HepG2 (cell line): ENCODE data around the gene EPB41L1. TPM values are rescaled to one million over a fixed set of nuclear protein-coding genes. Genes with fewer than 3 reads are reported as not detected.
A peak's percentile ranks its signal among the peaks of the same experiment; 100 is the strongest.

Source experiments
- ATAC-seq: fragments of 200-7000 bp; cut with Tn5 transposase; 3 replicates; pipeline ENCODE4 v1.9.1; 2020; ENCODE audit warnings: mild to moderate bottlenecking, moderate library complexity
- BruUV-seq: library from RNA; stranded (reverse); fragments of 400-500 nt; replicated peaks from 2 replicates; lab custom pipeline; 2021; lab: Mats Ljungman, UMichigan
- CTCF ChIA-PET: fragments of 300-600 bp; formaldehyde crosslinking; extraction: SDS; loops from one replicate; lab custom pipeline; 2021; ENCODE audit warnings: low total read pairs, inconsistent platforms, low intra/inter-chr PET ratio; lab: Yijun Ruan, JAX
- POLR2A ChIA-PET: fragments of 350-600 bp; sonication (Branson Sonifier 250); formaldehyde crosslinking; loops from one replicate; lab custom pipeline; 2020; ENCODE audit warnings: antibody characterized with exemption, inconsistent platforms; lab: Yijun Ruan, JAX
- DNase-seq: peaks from one replicate; pipeline ENCODE4 v3.0.0-alpha.2; 2015; ENCODE audit warnings: low spot score
- FAIRE-seq: peaks from 3 replicates; lab custom pipeline; 2011; peaks lifted over from hg19 to GRCh38; lab: Jason Lieb, UNC
- H2AFZ ChIP-seq: one replicate; pipeline ENCODE4 v1.6.1; 2011; ENCODE audit warnings: low read length, inconsistent platforms
- H3K27ac ChIP-seq: fragments of 300-600 bp; 3 replicates; pipeline ENCODE4 v1.8.0; 2011; ENCODE audit warnings: mixed run types, mild to moderate bottlenecking, mixed read lengths, low read length, inconsistent platforms; ENCODE audit not compliant: insufficient read depth; ENCODE audit errors: extremely low read length
- H3K27me3 ChIP-seq, 2 experiments: fragments of 200-600 bp in 1 of 2; 2 replicates in 1 of 2; 3 replicates in 1 of 2; pipeline versions ENCODE4 v1.6.0 to v1.8.0; 2011; ENCODE audit warnings: low read length in 2 of 2, mild to moderate bottlenecking in 2 of 2, moderate library complexity in 2 of 2, inconsistent platforms in 1 of 2; ENCODE audit not compliant: insufficient read depth in 2 of 2, control insufficient read depth in 1 of 2
- H3K36me3 ChIP-seq, 2 experiments: fragments of 200-600 bp in 1 of 2; replicated peaks in 1 of 2; 2 replicates in 1 of 2; 3 replicates in 1 of 2; pipeline versions ENCODE4 v1.5.1 to v1.8.0; 2011; ENCODE audit warnings: low read length in 2 of 2, inconsistent platforms in 1 of 2; ENCODE audit not compliant: insufficient read depth in 2 of 2, control insufficient read depth in 1 of 2
- H3K4me1 ChIP-seq: 2 replicates; pipeline ENCODE4 v1.5.1; 2012; ENCODE audit warnings: low read length, inconsistent platforms; ENCODE audit not compliant: insufficient read depth
- H3K4me2 ChIP-seq: 2 replicates; pipeline ENCODE4 v1.6.0; 2011; ENCODE audit warnings: low read depth, low read length, inconsistent platforms
- H3K4me3 ChIP-seq, 3 experiments: fragments of 200-600 bp in 1 of 3; sonication (generic), shearing (Covaris generic) in 1 of 3; replicated peaks in 1 of 3; 2 replicates each; pipeline ENCODE4 v1.5.1; 2011 to 2016; ENCODE audit warnings: low read length in 3 of 3, inconsistent platforms in 2 of 3, low read depth in 2 of 3, mild to moderate bottlenecking in 2 of 3, control low read depth in 1 of 3, mixed read lengths in 1 of 3; ENCODE audit not compliant: insufficient read depth in 1 of 3
- H3K79me2 ChIP-seq: one replicate; pipeline ENCODE4 v1.6.1; 2011; ENCODE audit warnings: low read length, inconsistent platforms; ENCODE audit not compliant: insufficient read depth
- H3K9ac ChIP-seq: 2 replicates; pipeline ENCODE4 v1.6.0; 2011; ENCODE audit warnings: mild to moderate bottlenecking, low read depth, low read length, inconsistent platforms; ENCODE audit not compliant: insufficient read depth
- H3K9me3 ChIP-seq: 2 replicates; pipeline ENCODE4 v1.5.1; 2012; ENCODE audit warnings: mild to moderate bottlenecking, low read length
- H4K20me1 ChIP-seq: 2 replicates; pipeline ENCODE4 v1.6.0; 2011; ENCODE audit warnings: inconsistent platforms, mild to moderate bottlenecking, low read length, moderate library complexity; ENCODE audit not compliant: insufficient read depth
- KAT7 ChIP-seq: IDR thresholded peaks from 2 replicates; pipeline ENCODE4 v1.6.1; 2018; ENCODE audit warnings: borderline replicate concordance, missing compliant biosample characterization
- MNT ChIP-seq: fragments of 450-650 bp; IDR thresholded peaks from 2 replicates; pipeline ENCODE4 v1.6.1; 2016
- NR0B2 ChIP-seq: sonication (generic); formaldehyde crosslinking; IDR thresholded peaks from 2 replicates; pipeline ENCODE4 v1.4.0; 2020; ENCODE audit warnings: mild to moderate bottlenecking, missing genetic modification reagents
- PCBP1 ChIP-seq: fragments of 200-400 bp; formaldehyde crosslinking; IDR thresholded peaks from 2 replicates; pipeline ENCODE4 v1.6.1; 2017; ENCODE audit warnings: mild to moderate bottlenecking, low read depth, low read length, borderline replicate concordance
- RBM39 ChIP-seq: fragments of 200-400 bp; formaldehyde crosslinking; IDR thresholded peaks from one replicate; pipeline ENCODE4 v1.6.1; 2018; ENCODE audit warnings: antibody characterized with exemption, mild to moderate bottlenecking, low read depth, low read length; ENCODE audit not compliant: poor library complexity, severe bottlenecking
- SRSF4 ChIP-seq: fragments of 200-400 bp; formaldehyde crosslinking; IDR thresholded peaks from one replicate; pipeline ENCODE4 v1.6.1; 2018; ENCODE audit warnings: mild to moderate bottlenecking, low read depth, low read length, moderate library complexity; ENCODE audit not compliant: poor library complexity, severe bottlenecking
- TCF7L2 ChIP-seq: IDR thresholded peaks from 2 replicates; pipeline ENCODE4 v1.6.1; 2011; ENCODE audit warnings: mild to moderate bottlenecking, low read depth, low read length, moderate library complexity
- YY1 ChIP-seq: IDR thresholded peaks from 2 replicates; pipeline ENCODE4 v1.6.1; 2011; ENCODE audit warnings: low read length, low read depth, moderate library complexity, mild to moderate bottlenecking; ENCODE audit not compliant: insufficient read depth, insufficient replicate concordance
- ZKSCAN1 ChIP-seq: fragments of 150-350 bp; IDR thresholded peaks from 2 replicates; pipeline ENCODE4 v1.6.1; 2014; ENCODE audit warnings: low read length
- ZNF331 ChIP-seq: sonication (generic); formaldehyde crosslinking; IDR thresholded peaks from 2 replicates; pipeline ENCODE4 v1.4.0; 2020; ENCODE audit warnings: missing genetic modification reagents
- ZNF629 ChIP-seq: sonication (generic); formaldehyde crosslinking; conservative IDR thresholded peaks from 2 replicates; pipeline ENCODE4 v1.5.0; 2020; ENCODE audit warnings: missing genetic modification reagents
- ZNF790 ChIP-seq: sonication (generic); formaldehyde crosslinking; IDR thresholded peaks from 2 replicates; pipeline ENCODE4 v1.8.0; 2022; ENCODE audit warnings: missing genetic modification reagents, mild to moderate bottlenecking, borderline replicate concordance
- WGBS: methylation state at CpG from one replicate; pipeline ENCODE4 v1.1.6; 2017; ENCODE audit warnings: low lambda C conversion rate; 5-methylcytosine and 5-hydroxymethylcytosine counted together
- in situ Hi-C: cut with HindIII; loops from 2 replicates; pipeline ENCODE4 v1.10.0; 2017; ENCODE audit warnings: low pct_unique_long_range_greater_than_20kb; ENCODE audit not compliant: extremely low pct_ligation_motif_present
- intact Hi-C: fragments of 100-400 bp; cut with micrococcal nuclease; formaldehyde crosslinking; loops from one replicate; pipeline ENCODE4 v1.10.0; 2022; ENCODE audit not compliant: unreplicated experiment
- polyA plus RNA-seq, 8 experiments: library from polyadenylated mRNA; depleted of rRNA in 3 of 8; stranded (reverse) in 7 of 8; unstranded in 1 of 8; fragments of >200 nt; fragmentation: Illumina TruSeq in 4 of 8; extraction: Trizol in 4 of 8; gene quantifications; 2 replicates each; pipeline versions ENCODE4 v1.2.1 to v1.2.3, GENCODE V29; 2011 to 2016; ENCODE audit warnings: low read depth in 4 of 8, missing spikeins in 1 of 8, mixed read lengths in 1 of 8; ENCODE audit not compliant: insufficient read depth in 1 of 8
- total RNA-seq, 5 experiments: library from RNA; depleted of rRNA; stranded (reverse); fragments of >200 nt; fragmentation: Illumina TruSeq; extraction: Trizol; gene quantifications; 2 replicates each; pipeline ENCODE4 v1.2.3, GENCODE V29; 2016; ENCODE audit warnings: low read depth in 1 of 5

EPB41L1 gene
- total and polyA plus RNA-seq, 2 of the 13 experiments (the other 11 are each of a cell fraction or from before 2014, with no cell fraction given): 16.7 to 39.0 TPM

GRCh38 chr20:36133821-36134220 is 20.7 kb upstream of the EPB41L1 start:
- Histone ChIP-seq H3K36me3 (no peaks in the 10 kb centered on the region), H3K79me2 (no peaks in the 10 kb centered on the region), H3K4me2 (no peak overlapping the region), H2AFZ (no peak overlapping the region), H3K27me3 (peaks cover 2 to 29% of the 10 kb centered on the region in 2 experiments; a peak in 4 of 5 replicates), H3K4me3 (no peak overlapping the region), H3K9me3 (no peaks in the 10 kb centered on the region), H4K20me1 (no peaks in the 10 kb centered on the region), H3K9ac (no peak overlapping the region), H3K27ac (no peak overlapping the region), H3K4me1 (peaks cover 6% of the 10 kb centered on the region)
- DNase-seq (no peak), FAIRE-seq (no peak), ATAC-seq (no peak)
- TF ChIP-seq SRSF4 (no peak), ZNF331 (CRISPR knock-in tag) (no peak), PCBP1 (no peak), RBM39 (no peak), YY1 (no peak), TCF7L2 (no peak), ZKSCAN1 (no peak), ZNF790 (CRISPR knock-in tag) (no peak), KAT7 (CRISPR knock-in tag) (no peak)
- CTCF ChIA-PET: interaction anchor here (8.7 kb wide), 1 partner anchor 140 kb away, joined by 259 read pairs; no protein-coding TSS in a partner anchor
- POLR2A ChIA-PET: no interaction called here
- intact Hi-C loops (no loop called here), in situ Hi-C loops (no loop called here)
- WGBS: 68% methylated on average over 2 of the region's 2 CpGs
- BruUV-seq: no TSS peak

GRCh38 chr20:36135159-36135558 is 19.4 kb upstream of the EPB41L1 start:
- intact Hi-C loops: no loop called here
- CTCF ChIA-PET: interaction anchor here (8.7 kb wide), 1 partner anchor 141 kb away, joined by 259 read pairs; no protein-coding TSS in a partner anchor
- no peaks in the 10 kb centered on the region for H3K9me3 ChIP-seq

More at GRCh38 chr20:36135159-36135558, 19.4 kb upstream of the EPB41L1 start:
- WGBS: 27% methylated on average over 6 of the region's 6 CpGs
- H3K27me3 ChIP-seq: peaks cover 2 to 23% of the 10 kb centered on the region in 2 experiments; a peak in 4 of 5 replicates
- H3K9ac ChIP-seq: no peak overlapping the region
- H3K4me2 ChIP-seq: no peak overlapping the region
- H3K79me2 ChIP-seq: no peaks in the 10 kb centered on the region
- DNase-seq: no peak
- H3K4me3 ChIP-seq: no peak overlapping the region
- BruUV-seq: no TSS peak
- H3K4me1 ChIP-seq: peaks cover 11% of the 10 kb centered on the region
- ATAC-seq: no peak
- FAIRE-seq: no peak
- peak; percentile 81 for TF ChIP-seq MNT
- TF ChIP-seq NR0B2 (CRISPR knock-in tag): no peak
- peak; percentile 31; the same call in 1 of the 2 replicates for TF ChIP-seq ZNF629
- H2AFZ ChIP-seq: no peak overlapping the region
- H3K27ac ChIP-seq: no peak overlapping the region
- no peaks in the 10 kb centered on the region for H3K36me3 ChIP-seq
- no peaks in the 10 kb centered on the region for H4K20me1 ChIP-seq
- POLR2A ChIA-PET: no interaction called here
- in situ Hi-C loops: loop anchor here (5.0 kb wide), 1 partner anchor 138 kb away; no protein-coding TSS in a partner anchor
